ENCODE results near the gene LPP. TPM values are rescaled to one million over a fixed set of nuclear protein-coding genes. Genes with fewer than 3 reads are reported as not detected.
"Not testable (repeated sequence)": the region's sequence is repeated elsewhere in the genome, so short reads cannot be mapped to it uniquely, and the experiment has no call there.

LPP gene
- total RNA-seq, 1 donor, result 196 TPM

DNA sequence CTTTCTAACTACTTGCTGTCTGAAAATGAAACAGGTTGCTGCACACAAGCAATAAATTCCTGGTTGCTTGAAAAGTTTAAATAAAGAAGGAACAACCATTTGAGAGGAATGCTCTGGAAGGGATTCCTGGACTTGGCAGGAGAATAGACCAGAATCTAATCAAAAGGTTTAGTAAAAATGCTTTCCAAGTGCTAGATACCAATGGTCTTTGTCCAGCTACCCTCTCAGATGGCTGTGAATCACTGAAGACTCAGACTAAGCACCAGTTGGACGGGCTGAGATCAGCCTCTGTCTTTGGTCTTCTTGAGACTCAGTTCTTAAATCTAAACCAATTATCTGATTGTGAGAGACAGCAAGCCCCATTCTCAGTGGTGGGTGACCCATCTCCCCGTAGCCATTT lies 27.7 kb upstream of the LPP start:
- no peak for TF ChIP-seq CTCF (IDR thresholded peaks at IDR 0.05; ENCODE audit: insufficient read depth, low read depth, low read length)
- no peak overlapping the region for H3K4me3 ChIP-seq (ENCODE audit: low read depth, low read length)
- DNase-seq (ENCODE audit: low read depth), result no peak

DNA sequence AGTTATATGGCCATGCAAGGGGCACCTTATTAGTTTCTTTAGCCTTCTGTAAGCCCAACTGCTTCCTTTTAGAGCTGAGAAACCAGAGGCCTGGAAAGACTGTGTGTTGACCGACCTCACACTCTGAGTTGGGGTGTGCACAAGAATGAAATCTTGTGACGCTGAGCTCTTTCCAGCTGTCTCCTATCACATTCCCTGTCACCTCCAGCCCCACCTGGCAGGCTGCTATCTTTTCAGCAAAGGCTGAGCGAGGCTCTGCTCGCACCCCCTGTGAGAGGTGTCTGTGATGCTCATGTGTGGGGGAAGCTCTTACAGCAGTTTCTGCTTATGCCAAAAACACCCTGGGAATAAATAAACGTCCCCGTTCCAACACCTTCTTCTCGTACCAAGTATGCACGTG lies 27.0 kb upstream of the LPP start:
- no peak for TF ChIP-seq CTCF (IDR thresholded peaks at IDR 0.05; ENCODE audit: insufficient read depth, low read depth, low read length)
- DNase-seq (ENCODE audit: low read depth), result no peak
- no peak overlapping the region for H3K4me3 ChIP-seq (ENCODE audit: low read depth, low read length)

GRCh38 chr3:188128905-188129304 lies 25.1 kb upstream of the LPP start:
- no peak overlapping the region for H3K4me3 ChIP-seq (ENCODE audit: low read depth, low read length)
- no peak for TF ChIP-seq CTCF (IDR thresholded peaks at IDR 0.05; ENCODE audit: insufficient read depth, low read depth, low read length)
- no peak for DNase-seq (ENCODE audit: low read depth)

DNA sequence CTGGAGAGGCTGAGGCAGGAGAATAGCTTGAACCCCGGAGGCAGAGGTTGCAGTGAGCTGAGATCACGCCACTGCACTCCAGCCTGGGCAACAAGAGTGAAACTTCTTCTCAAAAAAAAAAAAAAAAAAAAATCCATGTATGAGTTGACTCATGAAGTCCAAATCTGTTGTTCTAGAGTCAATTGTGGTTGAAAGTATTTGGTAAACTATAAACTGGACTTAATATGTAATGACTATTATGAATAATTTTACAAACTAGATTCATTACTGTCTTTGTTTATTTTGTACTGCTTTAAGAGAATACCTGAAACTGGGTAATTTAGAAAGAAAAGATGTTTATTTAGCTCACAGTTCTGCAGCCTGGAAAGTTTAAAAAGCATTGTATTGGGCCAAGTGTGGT lies 22.9 kb upstream of the LPP start:
- H3K4me3 ChIP-seq (ENCODE audit: low read depth, low read length); DNase-seq (ENCODE audit: low read depth): not testable (repeated sequence)

DNA sequence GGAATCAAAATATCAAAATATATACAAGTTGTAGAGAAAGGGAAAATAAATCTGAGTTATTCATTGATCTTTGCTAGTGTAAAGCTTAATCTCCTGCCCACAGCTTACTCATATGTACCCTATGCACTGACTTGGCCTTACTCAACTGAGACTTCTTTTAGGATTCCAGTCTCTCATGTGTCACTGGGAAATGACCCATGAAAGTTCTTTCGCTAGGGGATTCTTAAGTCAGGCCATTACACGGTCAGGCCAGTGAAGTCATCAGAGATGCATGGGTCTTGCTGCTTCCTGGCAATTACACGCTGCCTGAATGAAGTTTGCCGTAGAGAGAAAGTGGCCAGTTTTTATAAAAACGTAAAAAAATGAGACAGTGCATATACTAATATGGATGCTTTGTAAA lies 20.7 kb upstream of the LPP start:
- H3K4me3 ChIP-seq (ENCODE audit: low read depth, low read length), result no peak overlapping the region
- TF ChIP-seq CTCF (IDR thresholded peaks at IDR 0.05; ENCODE audit: insufficient read depth, low read depth, low read length), result no peak
- DNase-seq (ENCODE audit: low read depth), result peak; percentile 25

DNA sequence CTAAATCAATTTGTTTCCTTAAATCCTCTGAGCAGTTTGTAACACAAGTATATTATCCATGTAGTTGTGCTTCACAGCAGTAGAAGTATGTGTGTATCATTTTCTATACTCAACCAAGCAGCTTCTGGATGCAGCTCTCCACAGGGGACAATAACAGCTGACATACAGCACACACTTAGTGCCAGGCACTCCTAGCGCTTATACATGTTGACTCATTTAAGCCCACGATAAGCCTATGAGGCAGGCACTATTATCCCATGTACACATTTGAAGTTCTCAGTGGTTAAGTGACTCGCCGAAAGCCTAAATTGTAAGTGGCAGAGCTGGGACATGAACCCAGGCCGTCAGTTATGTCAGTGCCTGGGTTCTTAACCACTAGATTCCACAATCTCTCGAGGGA lies 20.3 kb upstream of the LPP start:
- no peak for TF ChIP-seq CTCF (IDR thresholded peaks at IDR 0.05; ENCODE audit: insufficient read depth, low read depth, low read length)
- peak; percentile 39 for DNase-seq (ENCODE audit: low read depth)

DNA sequence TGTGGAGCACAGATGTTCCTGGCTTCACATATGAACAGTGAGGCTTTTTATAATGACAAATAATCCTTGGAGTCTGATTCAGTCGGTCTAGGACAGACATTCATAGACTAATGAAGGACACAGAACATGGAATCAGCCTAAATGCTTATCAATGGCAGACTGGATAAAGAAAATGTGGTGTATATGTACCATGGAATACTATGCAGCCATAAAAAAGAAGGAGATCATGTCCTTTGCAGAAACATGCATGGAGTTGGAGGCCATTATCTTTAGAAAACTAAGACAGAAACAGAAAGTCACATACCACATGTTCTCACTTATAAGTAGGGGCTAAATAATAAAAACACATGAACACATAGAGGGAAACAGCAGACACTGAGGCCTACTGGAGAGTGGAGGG lies 19.9 kb upstream of the LPP start:
- no peak overlapping the region for H3K4me3 ChIP-seq (ENCODE audit: low read depth, low read length)
- TF ChIP-seq CTCF (IDR thresholded peaks at IDR 0.05; ENCODE audit: insufficient read depth, low read depth, low read length), result no peak
- no peak for DNase-seq (ENCODE audit: low read depth)

More for the DNA sequence above, 20.3 kb upstream of the LPP start:
- no peak overlapping the region for H3K4me3 ChIP-seq (ENCODE audit: low read depth, low read length)
